HepG2 (cell line): ENCODE measurements around the gene CIDEA. TPM values are rescaled to one million over a fixed set of nuclear protein-coding genes. Genes with fewer than 3 reads are reported as not detected.

Experiments
- AFF4 ChIP-seq: sonication (generic); formaldehyde crosslinking; IDR thresholded peaks from 2 replicates; pipeline ENCODE4 v1.4.0; 2020; ENCODE audit warnings: missing genetic modification reagents
- BATF2 ChIP-seq: sonication (generic); formaldehyde crosslinking; IDR thresholded peaks from 2 replicates; pipeline ENCODE4 v1.8.0; 2022; ENCODE audit warnings: mild to moderate bottlenecking, missing genetic modification reagents, moderate library complexity
- EED ChIP-seq: sonication (generic); formaldehyde crosslinking; IDR thresholded peaks from 2 replicates; pipeline ENCODE4 v1.5.0; 2020; ENCODE audit warnings: mild to moderate bottlenecking, missing genetic modification reagents
- KAT7 ChIP-seq: IDR thresholded peaks from 2 replicates; pipeline ENCODE4 v1.6.1; 2018; ENCODE audit warnings: borderline replicate concordance, missing compliant biosample characterization
- LBX2 ChIP-seq: sonication (generic); formaldehyde crosslinking; IDR thresholded peaks from 2 replicates; pipeline ENCODE4 v1.5.0; 2020; ENCODE audit warnings: missing genetic modification reagents, mild to moderate bottlenecking, borderline replicate concordance
- MEIS2 ChIP-seq: sonication (generic); formaldehyde crosslinking; IDR thresholded peaks from 2 replicates; pipeline ENCODE4 v1.9.0; 2021; ENCODE audit warnings: mild to moderate bottlenecking, missing genetic modification reagents
- NFAT5 ChIP-seq: sonication (generic); formaldehyde crosslinking; IDR thresholded peaks from 2 replicates; pipeline ENCODE4 v1.4.0; 2020; ENCODE audit warnings: missing genetic modification reagents
- RNF2 ChIP-seq: fragments of 450-650 bp; conservative IDR thresholded peaks from 2 replicates; pipeline ENCODE4 v1.6.1; 2016; ENCODE audit warnings: low read depth
- ZNF142 ChIP-seq: sonication (generic); formaldehyde crosslinking; IDR thresholded peaks from 2 replicates; pipeline ENCODE4 v1.4.0; 2020; ENCODE audit warnings: missing genetic modification reagents
- ZNF207 ChIP-seq: fragments of 450-650 bp; IDR thresholded peaks from 2 replicates; pipeline ENCODE4 v1.6.1; 2016; ENCODE audit warnings: antibody characterized with exemption, borderline replicate concordance
- ZNF253 ChIP-seq: sonication (generic); formaldehyde crosslinking; IDR thresholded peaks from 2 replicates; pipeline ENCODE4 v1.8.0; 2022; ENCODE audit warnings: mild to moderate bottlenecking, missing genetic modification reagents, borderline replicate concordance
- ZNF546 ChIP-seq: sonication (generic); formaldehyde crosslinking; conservative IDR thresholded peaks from 2 replicates; pipeline ENCODE4 v1.8.1; 2023; ENCODE audit warnings: mild to moderate bottlenecking, missing genetic modification reagents
- ZNF792 ChIP-seq: IDR thresholded peaks from 2 replicates; pipeline ENCODE4 v1.6.1; 2016
- polyA plus RNA-seq, 8 experiments: library from polyadenylated mRNA; depleted of rRNA in 3 of 8; stranded (reverse) in 7 of 8; unstranded in 1 of 8; fragments of >200 nt; fragmentation: Illumina TruSeq in 4 of 8; extraction: Trizol in 4 of 8; gene quantifications; 2 replicates each; pipeline versions ENCODE4 v1.2.1 to v1.2.3, GENCODE V29; 2011 to 2016; ENCODE audit warnings: low read depth in 4 of 8, missing spikeins in 1 of 8, mixed read lengths in 1 of 8; ENCODE audit not compliant: insufficient read depth in 1 of 8
- total RNA-seq, 5 experiments: library from RNA; depleted of rRNA; stranded (reverse); fragments of >200 nt; fragmentation: Illumina TruSeq; extraction: Trizol; gene quantifications; 2 replicates each; pipeline ENCODE4 v1.2.3, GENCODE V29; 2016; ENCODE audit warnings: low read depth in 1 of 5

CIDEA gene
- total and polyA plus RNA-seq, 2 of the 13 experiments (the other 11 are each of a cell fraction or from before 2014, with no cell fraction given), result not detected

GRCh38 chr18:12278215-12278671 is 24.1 kb downstream of the CIDEA start (continued):
- TF ChIP-seq AFF4 (CRISPR knock-in tag), result no peak
- TF ChIP-seq RNF2, result peak; percentile 56; the same call in 1 of the 2 replicates
- 0 out of 2 replicates have a peak, but pooled peaks have one; percentile 19 for TF ChIP-seq ZNF142 (CRISPR knock-in tag)
- peak; percentile 74; the same call in 1 of the 2 replicates for TF ChIP-seq NFAT5 (CRISPR knock-in tag)
- no peak for TF ChIP-seq ZNF207
- TF ChIP-seq KAT7 (CRISPR knock-in tag), result no peak
- no peak for TF ChIP-seq EED (CRISPR knock-in tag)
- 0 out of 2 replicates have a peak, but pooled peaks have one; percentile 43 for TF ChIP-seq ZNF546 (CRISPR knock-in tag)
- TF ChIP-seq ZNF253, result 0 out of 2 replicates have a peak, but pooled peaks have one; percentile 20
- TF ChIP-seq LBX2, result no peak; the same call in 1 of the 2 replicates
- TF ChIP-seq BATF2 (CRISPR knock-in tag), result no peak
- TF ChIP-seq ZNF792 (CRISPR knock-in tag), result 0 out of 2 replicates have a peak, but pooled peaks have one; percentile 43
- TF ChIP-seq MEIS2 (CRISPR knock-in tag), result peak; percentile 43; the same call in 1 of the 2 replicates
